RPMI8226 (cell line): ENCODE data around the gene SERINC2.
A peak's percentile ranks its signal among the peaks of the same experiment; 100 is the strongest.

Source experiments
- DNase-seq: peaks from one replicate; pipeline ENCODE4 v3.0.0-alpha.2; 2015

The SERINC2 gene

DNA sequence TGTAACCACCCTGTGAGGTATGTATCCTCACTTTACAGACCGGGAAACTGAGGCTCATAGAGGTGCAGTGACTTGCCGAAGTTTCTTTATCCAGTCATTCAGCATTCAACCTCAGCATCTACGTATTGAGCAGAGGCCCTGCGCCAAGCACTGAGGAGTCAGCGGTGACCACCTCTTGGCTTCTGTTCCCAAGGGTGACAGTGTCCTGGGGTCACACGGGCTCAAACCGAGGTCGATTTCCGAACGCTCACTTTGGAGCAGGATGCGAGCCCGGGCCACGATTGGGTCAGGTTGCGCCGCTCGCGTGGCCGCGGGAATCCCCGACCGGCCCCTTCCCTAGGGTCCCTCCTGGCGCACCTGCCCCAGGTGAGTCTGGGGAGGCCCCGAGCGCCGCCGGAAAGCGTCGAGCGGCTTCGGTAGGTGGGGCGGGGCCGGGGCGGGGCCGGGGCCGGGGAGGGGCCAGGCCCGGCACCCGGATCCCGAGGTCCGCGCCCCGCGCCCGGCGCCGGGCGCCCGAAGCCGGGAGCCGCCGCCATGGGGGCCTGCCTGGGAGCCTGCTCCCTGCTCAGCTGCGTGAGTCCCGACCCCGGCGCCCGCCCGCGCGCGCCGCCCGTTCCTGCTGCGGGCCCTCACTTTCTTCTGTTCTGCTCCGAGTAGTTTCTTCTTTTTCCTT, at the start of gene SERINC2:
SERINC2 (plus strand) TSS at position 482 of the 673 bp plus-strand sequence; CDS start at position 535, 53 bp downstream.
- DNase-seq = peak; percentile 74

DNA sequence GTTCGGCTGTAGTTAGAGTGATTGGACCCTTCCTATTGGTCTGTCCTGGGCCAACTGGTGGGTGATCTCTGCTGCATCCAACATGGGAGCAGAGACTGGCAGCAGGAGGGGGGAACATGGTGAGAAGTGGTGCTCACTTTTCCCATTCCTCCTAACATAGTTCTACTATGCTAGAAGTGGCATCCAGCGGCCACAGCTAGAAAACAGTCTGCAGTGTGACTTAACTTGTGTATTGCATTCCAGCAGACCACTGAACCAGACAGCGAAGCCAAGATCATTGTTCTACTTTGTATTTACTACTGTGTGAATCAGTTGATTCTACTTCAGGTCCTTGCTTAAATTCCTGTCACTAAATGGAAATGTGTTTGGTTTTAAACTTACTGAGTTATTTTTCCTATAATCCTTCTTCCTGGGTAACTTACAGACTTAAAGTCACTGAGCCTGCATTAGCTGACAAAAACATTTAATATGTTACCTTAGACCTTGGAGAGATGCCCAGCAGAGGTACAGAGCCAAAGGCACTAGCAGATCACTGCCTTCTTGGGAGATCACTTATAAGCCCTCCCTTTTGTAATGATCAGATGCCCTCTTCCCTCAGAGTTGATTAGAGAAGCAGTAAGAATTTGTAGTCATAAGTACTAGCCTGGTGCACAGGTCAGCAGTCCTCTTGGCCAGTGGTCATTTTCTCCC, 48.3 kb upstream of the SERINC2 start:
- no peak for DNase-seq

DNA sequence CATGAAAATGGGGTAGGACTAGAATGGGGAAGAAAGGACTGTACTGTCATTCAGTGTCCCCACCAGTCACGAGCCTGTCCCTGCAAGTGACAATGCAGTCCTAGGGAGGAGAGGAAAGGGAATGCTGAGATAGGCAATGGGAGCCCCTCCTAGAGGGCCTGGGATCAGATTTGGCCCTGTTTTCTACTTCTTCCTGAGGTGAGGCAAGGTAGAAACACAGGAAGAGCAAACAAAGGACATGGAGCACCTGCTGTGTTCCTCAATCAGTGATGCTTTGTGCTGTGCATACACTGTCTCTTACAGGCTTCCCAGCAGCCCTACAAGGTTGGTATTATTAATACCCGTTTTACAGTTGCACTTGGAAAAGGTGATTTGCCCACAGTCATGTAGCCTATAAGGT, 46.2 kb upstream of the SERINC2 start:
- DNase-seq = no peak

DNA sequence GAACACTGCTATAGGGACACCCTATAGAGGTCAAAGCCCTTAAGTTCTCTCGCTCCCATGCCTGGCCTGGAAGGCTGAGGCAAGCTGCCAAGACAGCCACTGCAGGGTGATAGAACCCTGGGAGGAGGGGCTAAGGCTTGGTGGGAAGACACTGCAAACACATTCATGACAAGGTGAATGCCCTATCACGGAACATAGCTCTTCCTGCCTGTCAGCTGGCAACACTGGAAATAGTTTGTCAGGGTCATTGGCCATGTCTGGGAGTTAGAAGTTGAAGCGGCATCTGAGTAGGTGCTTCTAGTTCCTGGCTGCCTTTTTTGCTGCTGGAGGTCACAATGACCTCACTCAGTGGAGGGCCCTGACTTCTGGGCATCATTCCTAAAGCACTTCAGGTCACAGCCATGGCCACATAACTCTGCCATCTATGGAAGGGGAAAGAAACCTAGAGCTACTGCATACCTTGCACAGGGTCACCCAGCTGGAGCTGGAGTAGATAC, 44.4 kb upstream of the SERINC2 start:
- DNase-seq = no peak

DNA sequence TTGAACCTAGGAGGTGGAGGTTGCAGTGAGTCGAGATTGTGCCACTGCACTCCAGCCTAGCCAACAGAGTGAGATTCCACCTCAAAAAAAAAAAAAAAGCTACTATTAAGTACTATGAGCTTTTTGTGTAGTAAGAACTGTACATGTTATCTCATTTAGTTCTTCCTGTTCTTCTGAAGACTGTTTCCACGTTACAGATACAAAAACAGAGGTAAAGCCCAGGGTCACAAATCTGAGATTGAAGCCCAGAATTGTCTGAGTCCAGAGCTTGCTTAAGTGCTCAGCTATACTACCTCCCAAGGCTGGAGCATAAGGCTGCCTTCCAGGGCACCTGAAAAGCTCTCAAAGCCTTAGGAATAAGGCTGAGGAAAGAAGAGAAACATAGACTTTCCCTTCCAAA, 43.0 kb upstream of the SERINC2 start:
- no peak for DNase-seq

DNA sequence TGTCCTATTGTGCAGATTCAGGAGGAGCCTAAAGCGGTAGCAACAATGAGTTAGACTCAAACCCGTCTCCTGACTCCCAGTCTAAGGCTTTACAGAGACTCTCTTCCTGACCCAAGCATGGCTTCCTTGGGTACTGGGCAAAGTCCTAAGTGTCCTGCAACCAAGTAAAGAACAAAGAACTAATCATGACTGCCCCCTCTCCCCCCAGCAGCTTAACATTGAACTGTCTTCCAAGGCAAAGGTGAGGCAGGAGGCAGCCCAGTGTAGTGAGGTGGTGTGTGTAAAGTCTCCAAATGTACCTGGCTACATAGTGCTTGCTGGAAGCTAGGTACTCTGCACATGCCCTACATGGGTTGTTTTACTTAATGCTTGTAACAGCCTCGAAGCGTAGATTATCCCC, 42.4 kb upstream of the SERINC2 start:
- no peak for DNase-seq

DNA sequence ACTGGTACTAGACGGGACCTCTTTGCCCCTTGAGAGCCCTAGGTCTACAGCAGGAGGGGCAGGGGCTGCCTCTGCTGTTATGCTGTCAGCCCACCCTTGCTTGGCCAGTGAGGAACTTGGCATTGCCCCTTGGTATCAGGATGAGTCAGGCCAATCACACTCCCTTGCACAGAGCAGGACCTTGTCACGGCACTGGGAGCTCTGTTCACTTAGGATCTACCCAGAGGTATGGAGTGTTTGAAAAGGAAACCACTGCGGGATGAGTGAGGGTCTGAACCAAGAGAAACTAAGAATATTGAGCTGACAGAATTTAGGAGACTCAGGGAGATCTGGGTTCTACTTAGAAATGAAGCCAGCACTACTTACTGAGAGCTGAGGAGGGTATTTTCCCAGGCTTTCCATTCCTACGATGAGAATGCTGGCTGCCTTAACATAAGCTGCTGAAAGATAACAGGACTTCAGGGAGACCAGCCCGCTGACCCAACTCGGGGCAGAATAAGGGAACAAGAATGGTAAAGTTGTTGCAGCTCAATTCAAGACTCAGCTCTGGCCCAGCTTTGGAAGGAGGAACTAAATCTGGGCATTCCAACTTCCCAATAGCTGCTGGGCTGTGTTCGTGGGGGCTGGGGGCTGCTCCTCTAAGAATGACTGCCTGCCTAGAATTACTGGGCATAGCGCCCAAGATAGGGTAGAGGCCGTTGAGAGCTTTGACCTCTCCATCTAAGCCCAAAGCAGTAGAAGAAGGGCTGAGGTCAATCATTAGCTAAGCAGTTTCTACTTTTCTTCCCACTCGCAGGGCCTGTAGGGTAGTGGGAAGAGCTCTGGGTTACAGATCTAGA, 41.7 kb upstream of the SERINC2 start:
- DNase-seq = no peak

DNA sequence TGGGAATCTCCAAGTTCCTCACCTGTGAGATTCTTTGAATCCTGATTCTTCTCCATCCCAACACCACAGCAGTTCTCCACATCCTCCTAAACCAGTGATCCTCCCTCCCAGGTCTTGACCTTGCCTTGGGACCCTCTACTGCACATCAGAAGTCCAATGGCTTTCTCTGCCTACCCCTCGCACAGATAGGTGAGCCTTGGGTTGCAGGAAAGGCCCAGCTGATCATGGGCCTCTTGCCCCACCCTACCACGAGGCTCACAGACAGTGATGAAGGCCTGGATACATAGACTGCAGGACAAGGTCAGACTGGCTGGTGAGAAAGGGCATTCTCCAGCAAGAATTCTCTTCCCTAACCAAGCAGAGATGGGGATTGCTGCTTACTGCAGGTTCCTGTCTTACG, 41.0 kb upstream of the SERINC2 start:
- DNase-seq = no peak

DNA sequence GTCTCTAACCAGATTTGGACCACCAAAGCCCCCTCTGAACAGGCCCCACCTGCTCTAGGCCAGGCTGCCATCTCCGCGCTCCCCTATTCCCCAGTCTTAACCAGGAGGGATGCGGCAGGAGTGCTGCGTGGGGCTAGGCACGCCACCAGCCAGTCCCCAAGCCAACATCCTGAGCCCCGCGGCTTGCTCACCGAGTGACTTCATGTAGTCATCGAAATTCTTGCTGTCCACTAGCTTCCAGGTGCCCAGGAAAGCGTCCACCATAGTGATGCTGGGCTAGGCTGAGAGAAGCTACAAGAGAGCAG, 40.3 kb upstream of the SERINC2 start:
- no peak for DNase-seq

DNA sequence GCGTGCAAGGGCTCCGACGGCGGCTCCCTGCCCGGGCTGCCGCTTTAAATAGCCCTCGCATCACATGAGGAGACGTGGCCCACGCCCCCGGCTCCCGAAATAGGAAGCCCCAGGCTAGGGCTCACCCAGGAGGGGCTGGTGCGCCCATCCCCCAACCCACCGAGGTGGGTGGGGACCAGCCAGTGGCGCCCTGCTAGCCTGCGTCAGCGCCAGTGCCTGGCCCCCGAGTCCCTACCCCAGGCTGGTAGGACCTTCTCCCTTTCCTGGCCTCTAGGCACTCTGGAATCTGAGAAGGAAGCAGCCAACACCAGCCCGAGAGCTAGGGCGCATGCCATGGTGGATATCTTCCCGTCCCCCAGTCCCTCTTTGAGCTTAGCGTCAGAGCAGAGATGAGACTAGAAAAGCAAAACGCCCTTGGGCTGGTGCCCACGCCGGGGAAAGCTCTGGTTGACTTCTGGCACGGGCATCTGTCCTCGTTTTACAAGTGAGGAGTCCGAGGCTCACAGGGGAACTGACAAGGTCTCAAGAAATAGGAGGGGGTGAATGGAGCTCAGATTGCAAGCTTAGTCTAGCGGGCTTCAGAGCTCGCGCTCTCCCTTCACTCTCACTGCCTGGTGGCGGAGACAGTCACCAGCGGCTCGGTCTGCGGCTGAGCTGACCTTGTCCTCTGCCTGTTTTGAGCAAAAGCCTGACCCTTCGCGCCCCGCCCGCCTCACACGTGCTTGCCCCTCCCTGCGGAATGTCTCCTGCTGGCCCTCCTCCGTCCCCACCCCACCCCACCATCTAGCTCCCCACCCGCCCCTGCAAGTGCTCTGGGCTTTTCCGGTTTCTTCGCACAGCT, 39.7 kb upstream of the SERINC2 start, which contains the start of gene FABP3:
FABP3 (minus strand) TSS at position 21 of the 841 bp plus-strand sequence. CDS start 62 bp downstream, outside the sequence.
- DNase-seq = no peak

DNA sequence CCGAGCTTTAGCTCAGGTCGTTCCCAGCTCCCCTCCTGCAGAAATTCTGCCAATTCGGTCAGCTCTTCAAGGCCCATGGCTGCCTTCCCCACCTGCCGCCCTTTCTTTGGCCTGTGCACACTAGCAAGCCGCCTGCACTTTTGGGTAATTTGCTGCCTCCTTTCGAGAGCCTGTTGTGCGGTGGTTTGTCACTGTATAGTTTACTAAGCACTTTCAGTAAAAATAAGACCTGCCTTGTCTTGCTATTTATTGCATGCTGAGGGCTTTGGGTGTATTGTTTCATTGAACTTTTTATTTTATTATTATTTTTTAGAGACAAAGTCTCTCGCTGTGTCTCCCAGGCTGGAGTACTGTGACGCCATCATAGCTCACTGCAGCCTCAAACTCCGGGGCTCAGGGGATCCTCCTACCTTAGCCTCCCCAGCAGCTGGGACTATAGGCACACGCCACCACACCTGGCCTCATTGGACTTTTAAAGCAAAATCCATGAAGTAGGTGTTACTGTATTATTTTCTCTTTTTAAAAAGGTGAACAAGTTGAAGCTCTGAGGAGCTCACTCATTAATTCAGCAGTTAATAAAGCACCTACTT, 39.0 kb upstream of the SERINC2 start:
- no peak for DNase-seq

DNA sequence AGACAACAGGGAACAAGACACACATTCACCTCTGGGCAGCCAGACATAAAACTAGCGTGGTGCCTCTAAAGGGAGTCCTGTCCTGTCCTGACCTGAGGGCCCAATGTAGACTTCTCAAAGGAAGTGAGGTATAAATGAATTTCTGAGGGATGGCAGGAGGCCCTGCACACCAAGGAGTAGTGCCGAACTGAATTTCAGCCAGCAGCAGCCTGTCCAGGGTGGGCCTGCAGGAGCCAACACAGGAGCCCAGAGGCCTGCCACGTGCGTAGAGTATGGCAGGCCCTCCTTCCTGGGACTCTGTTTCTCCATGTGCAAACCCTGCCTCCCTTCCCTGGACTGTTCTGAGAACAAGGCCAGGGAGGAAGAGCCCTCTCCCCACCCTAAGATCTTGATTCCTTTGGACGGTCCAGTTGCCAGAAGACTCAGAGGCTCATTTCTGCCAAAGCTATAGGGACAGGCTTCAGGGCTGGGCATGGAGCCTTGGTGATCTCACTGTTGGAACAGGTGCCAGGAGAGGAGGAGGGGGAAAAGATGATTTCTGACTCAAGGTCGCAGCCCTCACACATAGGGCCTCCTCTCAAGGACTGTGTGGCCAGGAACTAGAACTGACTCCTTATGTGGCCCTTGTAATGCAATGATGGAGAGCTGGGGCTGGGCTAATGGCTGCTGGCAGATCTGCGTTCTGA, 38.4 kb upstream of the SERINC2 start:
- DNase-seq = no peak

DNA sequence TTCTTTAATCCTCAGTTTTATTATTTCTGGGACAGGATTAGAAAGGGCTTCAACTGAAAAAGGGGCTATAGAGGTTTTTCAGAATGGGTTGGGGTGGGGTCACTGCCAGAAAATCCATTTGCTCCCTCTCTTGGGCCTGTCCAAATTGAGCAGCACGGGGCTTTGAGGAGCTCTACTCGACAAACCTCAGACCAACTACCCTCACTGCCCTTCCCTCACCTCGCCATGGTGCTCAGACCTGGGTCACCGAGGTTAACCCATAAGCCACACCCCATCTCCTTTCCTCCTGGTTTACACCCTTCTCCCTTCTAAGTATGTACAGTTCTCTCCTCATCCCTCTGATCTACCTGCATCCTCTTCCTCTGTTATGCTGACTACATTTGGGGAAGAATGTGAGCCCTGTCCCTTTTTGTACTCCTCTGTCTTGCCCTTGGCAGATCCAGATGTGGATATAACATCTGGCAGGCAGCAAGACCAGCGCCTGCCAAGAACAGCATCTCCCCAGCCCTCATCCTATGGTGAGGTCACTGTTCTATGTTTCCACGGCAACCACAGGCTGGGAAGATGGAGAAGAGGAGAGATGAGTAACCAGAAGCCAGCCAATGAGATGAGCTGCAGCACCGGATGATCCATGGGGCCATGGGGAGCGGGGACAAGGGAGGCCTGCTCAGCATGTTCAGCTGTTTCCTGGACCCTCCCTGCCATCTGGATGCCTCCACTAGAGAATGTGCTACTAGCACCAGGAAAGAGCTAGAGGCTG, 36.5 kb upstream of the SERINC2 start:
- no peak for DNase-seq

DNA sequence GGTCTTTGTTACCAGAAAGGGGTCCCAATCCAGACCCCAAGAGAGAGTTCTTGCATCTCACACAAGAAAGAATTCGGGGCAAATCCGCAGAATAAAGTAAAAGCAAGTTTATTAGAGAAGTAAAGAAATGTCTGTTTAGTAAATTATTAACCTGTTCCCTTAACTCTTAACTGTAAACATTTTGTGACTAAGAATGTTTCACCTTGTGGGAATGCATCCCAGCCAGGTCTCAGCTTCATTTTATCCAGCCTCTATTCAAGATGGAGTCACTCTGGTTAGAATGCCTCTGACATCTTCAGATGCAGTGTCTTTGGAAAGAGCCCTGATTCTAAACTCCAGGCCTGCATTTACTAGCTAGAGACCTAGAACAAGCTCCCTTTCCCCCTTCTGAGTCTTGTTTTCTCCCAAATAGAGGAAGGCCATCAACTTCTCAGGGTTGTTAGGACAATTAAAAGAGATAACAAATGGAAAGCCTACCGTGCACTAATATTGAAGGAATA, 35.6 kb upstream of the SERINC2 start:
- DNase-seq = no peak

DNA sequence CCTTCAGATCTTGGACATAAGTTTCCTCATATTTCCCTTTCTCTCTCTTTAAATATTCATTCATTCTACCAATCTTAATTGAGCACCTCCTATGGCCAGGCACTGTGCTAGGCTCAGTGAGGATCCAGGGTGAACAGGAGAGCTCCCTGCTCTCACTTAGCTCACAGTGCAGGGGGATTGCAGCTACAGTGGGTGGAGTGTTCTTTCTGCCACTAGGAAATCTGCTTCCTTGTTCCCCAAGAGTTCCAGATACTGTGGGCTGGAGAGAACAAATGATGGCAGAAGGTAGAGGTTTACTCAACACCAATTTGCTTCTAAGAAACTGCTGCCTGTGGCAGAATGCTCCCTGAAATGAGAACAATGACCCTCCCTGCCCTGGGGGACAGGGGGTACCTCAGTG, 35.0 kb upstream of the SERINC2 start:
- DNase-seq = no peak

DNA sequence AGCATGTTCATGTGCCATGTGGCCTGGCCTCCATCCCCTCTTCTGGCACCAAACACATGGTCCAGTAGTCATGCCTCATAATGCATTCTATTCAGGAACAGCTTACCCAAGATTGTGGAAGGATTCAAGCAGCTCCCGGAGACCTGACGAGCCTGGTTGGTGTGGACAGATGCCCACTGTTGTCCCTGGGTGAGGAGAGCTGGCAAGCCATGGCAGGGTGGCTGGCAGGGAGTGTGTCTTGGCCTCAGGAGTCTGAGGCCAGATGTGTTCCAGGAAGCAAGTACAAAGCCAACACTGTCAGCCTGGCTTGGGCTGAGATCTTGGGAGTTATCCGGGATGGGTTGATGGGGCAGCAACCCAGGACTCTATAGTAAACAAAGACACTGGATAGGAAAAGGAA, 32.8 kb upstream of the SERINC2 start:
- DNase-seq = no peak

DNA sequence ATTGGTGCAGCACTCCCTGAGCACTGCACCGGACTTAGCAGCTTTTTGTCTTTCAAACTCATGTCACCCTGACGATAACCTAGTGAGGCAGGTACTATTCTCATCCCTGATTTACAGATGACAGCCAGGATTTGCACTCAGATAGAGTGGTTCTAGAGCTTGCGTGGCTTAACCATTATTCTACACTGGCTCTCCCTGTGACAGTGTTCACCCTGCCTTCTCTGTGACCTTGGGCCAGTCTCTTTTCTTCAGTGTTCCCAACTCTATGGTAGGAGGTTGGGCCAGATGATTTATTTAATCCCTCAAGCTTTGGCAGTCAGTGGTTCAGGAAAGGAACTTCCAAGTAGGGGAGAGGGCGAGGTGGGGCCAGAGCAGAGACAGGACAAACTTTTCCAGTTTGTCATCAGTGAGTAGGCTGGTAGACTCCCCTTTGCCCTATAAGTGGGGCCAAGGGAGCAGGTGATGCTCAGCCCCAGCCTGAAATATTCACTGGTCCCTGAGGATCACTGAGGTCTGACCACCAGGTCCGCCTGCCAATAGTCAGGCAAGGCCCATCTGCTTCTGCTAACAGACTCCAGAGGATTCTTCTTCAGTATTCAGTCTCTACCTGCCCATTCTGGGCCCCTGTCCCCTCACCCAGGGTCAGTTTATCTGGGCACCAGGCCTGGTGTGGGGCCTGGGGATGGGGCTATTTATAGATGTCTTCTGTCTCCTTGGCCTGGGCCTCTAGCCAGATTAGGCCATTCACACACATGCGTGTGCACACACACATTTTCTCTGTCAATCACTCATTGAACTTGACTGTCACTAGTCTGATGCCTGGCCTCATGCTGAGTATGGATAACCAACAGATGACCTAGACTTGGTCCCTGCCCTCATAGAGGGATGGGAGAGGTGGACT, 31.4 kb upstream of the SERINC2 start:
- no peak for DNase-seq

DNA sequence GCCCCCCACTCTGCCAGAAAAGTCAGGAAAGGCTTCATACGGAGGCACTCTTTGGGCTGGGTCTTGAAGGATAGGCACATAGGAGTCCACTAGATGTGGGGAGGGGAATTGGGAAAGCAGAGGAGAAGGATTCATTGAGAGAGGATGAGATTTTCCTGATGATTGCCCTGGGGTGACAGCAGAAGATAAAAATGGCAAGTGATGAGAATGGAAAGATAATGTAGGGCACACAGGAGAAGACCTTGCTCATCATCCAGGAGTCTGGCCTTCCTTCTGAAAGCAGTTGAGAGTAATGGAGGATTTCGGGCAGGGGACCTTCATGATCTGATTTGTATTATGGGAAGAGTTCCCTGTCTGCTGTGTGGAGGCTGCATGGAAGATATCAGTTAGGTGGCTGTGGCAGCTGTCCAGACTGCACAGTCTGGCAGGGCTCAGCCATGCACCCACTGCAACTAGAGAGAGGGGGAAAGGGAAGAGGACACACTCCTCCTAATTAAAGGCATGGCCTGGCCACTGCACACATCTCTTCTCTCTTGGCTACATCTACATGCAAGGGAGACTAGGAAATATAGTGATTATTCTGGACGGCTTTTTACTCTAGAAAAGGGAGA, 30.5 kb upstream of the SERINC2 start:
- DNase-seq = no peak

DNA sequence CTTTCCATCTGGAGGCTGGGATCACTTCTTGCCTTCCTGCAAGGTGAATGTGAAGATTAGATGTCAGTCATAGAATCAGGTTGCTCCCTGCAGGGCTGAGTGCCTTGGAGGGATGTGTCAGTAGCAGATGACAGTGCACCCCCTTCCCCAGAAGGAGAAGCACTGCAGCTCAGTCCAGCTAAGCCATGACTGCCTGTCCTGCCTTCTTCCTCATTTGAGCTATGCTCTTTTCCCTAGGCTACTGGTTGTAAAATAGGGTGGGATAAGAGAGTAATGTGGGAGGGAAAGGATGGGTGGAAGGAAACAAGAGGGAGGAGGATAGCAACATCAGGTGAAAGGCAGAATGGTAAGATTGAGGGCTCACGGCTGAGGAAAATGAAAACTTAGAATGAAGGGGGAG, 29.0 kb upstream of the SERINC2 start:
- DNase-seq = no peak
